IPS-18a (cell line): ENCODE results near the gene POLR3F.

Experiments used
- H3K27ac ChIP-seq: one replicate; pipeline ENCODE4 v1.5.1; 2013; ENCODE audit warnings: low read length
- H3K27me3 ChIP-seq: one replicate; pipeline ENCODE4 v1.6.1; 2013; ENCODE audit warnings: mild to moderate bottlenecking, low read length; ENCODE audit not compliant: control insufficient read depth, insufficient read depth
- H3K36me3 ChIP-seq: one replicate; pipeline ENCODE4 v1.6.1; 2013; ENCODE audit warnings: low read depth, low read length; ENCODE audit not compliant: control insufficient read depth
- H3K4me1 ChIP-seq: one replicate; pipeline ENCODE4 v1.6.1; 2013; ENCODE audit warnings: low read depth, low read length; ENCODE audit not compliant: control insufficient read depth
- H3K4me3 ChIP-seq: one replicate; pipeline ENCODE4 v1.5.1; 2013; ENCODE audit warnings: low read length
- H3K9ac ChIP-seq: one replicate; pipeline ENCODE4 v1.6.1; 2013; ENCODE audit warnings: mild to moderate bottlenecking, low read length, moderate library complexity
- H3K9me3 ChIP-seq: one replicate; pipeline ENCODE4 v1.6.1; 2013; ENCODE audit warnings: low read depth, low read length; ENCODE audit not compliant: control insufficient read depth

Gene POLR3F

GRCh38 chr20:18466894-18467730 is at the start of gene POLR3F, which contains the start of gene DZANK1:
Gene POLR3F (plus strand): TSS chr20:18467390. CDS start chr20:18467507, 117 bp downstream.
Gene DZANK1 (minus strand): TSS chr20:18467030. CDS start chr20:18465358, 1,672 bp downstream.
- H3K27ac ChIP-seq, result peak within 1 kb of the TSS; percentile 99
- H3K4me3 ChIP-seq, result peak within 1 kb of the TSS; percentile 94
- peak within 1 kb of the TSS; percentile 87 for H3K9ac ChIP-seq
- peaks cover 5% of the 10 kb centered on the region for H3K4me1 ChIP-seq
- H3K36me3 ChIP-seq, result peaks cover 10% of the 10 kb centered on the region
- H3K9me3 ChIP-seq, result no peaks in the 10 kb centered on the region
- no peaks in the 10 kb centered on the region for H3K27me3 ChIP-seq

- H3K9ac ChIP-seq, result no peak overlapping the region
- no peak overlapping the region for H3K4me3 ChIP-seq
- H3K4me1 ChIP-seq, result no peaks in the 10 kb centered on the region
- no peak overlapping the region for H3K27ac ChIP-seq
- H3K9me3 ChIP-seq, result no peaks in the 10 kb centered on the region
- no peaks in the 10 kb centered on the region for H3K27me3 ChIP-seq
- no peaks in the 10 kb centered on the region for H3K36me3 ChIP-seq
These were observed 45.6 kb upstream of the POLR3F start for GRCh38 chr20:18421608-18422007.

- H3K27me3 ChIP-seq, result no peaks in the 10 kb centered on the region
- no peaks in the 10 kb centered on the region for H3K36me3 ChIP-seq
- H3K9ac ChIP-seq, result no peak overlapping the region
- H3K4me1 ChIP-seq, result no peaks in the 10 kb centered on the region
- no peaks in the 10 kb centered on the region for H3K9me3 ChIP-seq
- H3K27ac ChIP-seq, result no peak overlapping the region
- H3K4me3 ChIP-seq, result no peak overlapping the region
These were observed 40.0 kb upstream of the POLR3F start for GRCh38 chr20:18427214-18427613.

GRCh38 chr20:18428490-18429173 is 38.6 kb upstream of the POLR3F start:
- Histone ChIP-seq H3K4me1 (no peaks in the 10 kb centered on the region), H3K27ac (no peak overlapping the region), H3K4me3 (no peak overlapping the region), H3K27me3 (no peaks in the 10 kb centered on the region), H3K36me3 (no peaks in the 10 kb centered on the region), H3K9me3 (no peaks in the 10 kb centered on the region), H3K9ac (no peak overlapping the region)

- H3K4me1 ChIP-seq, result no peaks in the 10 kb centered on the region
- no peak overlapping the region for H3K9ac ChIP-seq
- H3K27ac ChIP-seq, result no peak overlapping the region
- H3K27me3 ChIP-seq, result no peaks in the 10 kb centered on the region
- H3K36me3 ChIP-seq, result no peaks in the 10 kb centered on the region
- no peak overlapping the region for H3K4me3 ChIP-seq
- no peaks in the 10 kb centered on the region for H3K9me3 ChIP-seq
These were observed 36.9 kb upstream of the POLR3F start for GRCh38 chr20:18430172-18430826.

- H3K4me3 ChIP-seq, result no peak overlapping the region
- no peaks in the 10 kb centered on the region for H3K4me1 ChIP-seq
- no peak overlapping the region for H3K27ac ChIP-seq
- no peaks in the 10 kb centered on the region for H3K36me3 ChIP-seq
- no peaks in the 10 kb centered on the region for H3K27me3 ChIP-seq
- H3K9ac ChIP-seq, result no peak overlapping the region
- H3K9me3 ChIP-seq, result no peaks in the 10 kb centered on the region
These were observed 36.0 kb upstream of the POLR3F start for GRCh38 chr20:18431206-18431605.

- Histone ChIP-seq H3K36me3 (no peaks in the 10 kb centered on the region), H3K4me1 (no peaks in the 10 kb centered on the region), H3K27ac (no peak overlapping the region), H3K27me3 (no peaks in the 10 kb centered on the region), H3K9me3 (no peaks in the 10 kb centered on the region), H3K9ac (no peak overlapping the region), H3K4me3 (no peak overlapping the region)
These were observed 30.3 kb upstream of the POLR3F start for GRCh38 chr20:18436847-18437246.

- Histone ChIP-seq H3K27ac (no peak overlapping the region), H3K4me1 (no peaks in the 10 kb centered on the region), H3K9ac (no peak overlapping the region), H3K27me3 (no peaks in the 10 kb centered on the region), H3K4me3 (no peak overlapping the region), H3K36me3 (no peaks in the 10 kb centered on the region), H3K9me3 (no peaks in the 10 kb centered on the region)
These were observed 26.8 kb upstream of the POLR3F start for GRCh38 chr20:18440403-18440802.

GRCh38 chr20:18443886-18444285 is 23.3 kb upstream of the POLR3F start:
- Histone ChIP-seq H3K36me3 (no peaks in the 10 kb centered on the region), H3K4me3 (no peak overlapping the region), H3K27me3 (no peaks in the 10 kb centered on the region), H3K4me1 (no peaks in the 10 kb centered on the region), H3K27ac (no peak overlapping the region), H3K9me3 (no peaks in the 10 kb centered on the region), H3K9ac (no peak overlapping the region)

GRCh38 chr20:18456600-18456999 is 10.6 kb upstream of the POLR3F start:
- H3K9me3 ChIP-seq, result no peaks in the 10 kb centered on the region
- H3K27ac ChIP-seq, result no peak overlapping the region
- no peak overlapping the region for H3K4me3 ChIP-seq
- H3K27me3 ChIP-seq, result no peaks in the 10 kb centered on the region
- H3K36me3 ChIP-seq, result no peaks in the 10 kb centered on the region
- no peak overlapping the region for H3K9ac ChIP-seq
- H3K4me1 ChIP-seq, result no peaks in the 10 kb centered on the region

- Histone ChIP-seq H3K4me3 (peak overlapping the region; percentile 94), H3K27me3 (no peaks in the 10 kb centered on the region), H3K9me3 (no peaks in the 10 kb centered on the region), H3K36me3 (peaks cover 10% of the 10 kb centered on the region), H3K27ac (no peak overlapping the region), H3K4me1 (peaks cover 5% of the 10 kb centered on the region), H3K9ac (peak overlapping the region; percentile 87)
These were observed 1.5 kb upstream of the POLR3F start for GRCh38 chr20:18465536-18466200.
